GM18511 (cell line): ENCODE data around the gene TIMM29.

Experiments used
- ATAC-seq: cut with Tn5 transposase; IDR thresholded peaks from one replicate; pipeline ENCODE4 v1.9.1; 2021; ENCODE audit warnings: mild to moderate bottlenecking, moderate library complexity; ENCODE audit not compliant: unreplicated experiment

The TIMM29 gene

GRCh38 chr19:10911579-10912363, 16.8 kb upstream of the TIMM29 start:
- ATAC-seq, result no peak

- no peak for ATAC-seq
Observed at GRCh38 chr19:10912619-10913018, 16.0 kb upstream of the TIMM29 start.

- no peak for ATAC-seq
Observed at GRCh38 chr19:10913716-10914340, 14.8 kb upstream of the TIMM29 start.

- no peak for ATAC-seq
Observed at GRCh38 chr19:10915130-10916091, 13.2 kb upstream of the TIMM29 start.

GRCh38 chr19:10916602-10917001, 12.0 kb upstream of the TIMM29 start:
- ATAC-seq, result no peak

- ATAC-seq, result no peak
Observed at GRCh38 chr19:10918359-10918758, 10.3 kb upstream of the TIMM29 start.

GRCh38 chr19:10919352-10920287, 9.0 kb upstream of the TIMM29 start:
- ATAC-seq, result no peak

- ATAC-seq, result no peak
Observed at GRCh38 chr19:10920288-10920655, 8.3 kb upstream of the TIMM29 start.

GRCh38 chr19:10920781-10921180, 7.8 kb upstream of the TIMM29 start:
- no peak for ATAC-seq

- no peak for ATAC-seq
Observed at GRCh38 chr19:10921199-10921909, 7.3 kb upstream of the TIMM29 start.

GRCh38 chr19:10921910-10922637, 6.5 kb upstream of the TIMM29 start:
- no peak for ATAC-seq

- ATAC-seq, result no peak
Observed at GRCh38 chr19:10922638-10923014, 6.0 kb upstream of the TIMM29 start.

GRCh38 chr19:10923260-10924112, 5.1 kb upstream of the TIMM29 start:
- no peak for ATAC-seq

- no peak for ATAC-seq
Observed at GRCh38 chr19:10924597-10924996, 4.0 kb upstream of the TIMM29 start.

GRCh38 chr19:10927730-10928562, 665 bp upstream of the TIMM29 start:
- no peak for ATAC-seq

- ATAC-seq, result no peak
Observed at GRCh38 chr19:10929402-10929794, 787 bp downstream of the TIMM29 start.

- no peak for ATAC-seq
Observed at GRCh38 chr19:10935371-10936059, 6.9 kb downstream of the TIMM29 start.
